Fibroblast of skin of scalp (primary cell): ENCODE data around the gene AQP5. TPM values are rescaled to one million over a fixed set of nuclear protein-coding genes. Genes with fewer than 3 reads are reported as not detected.
A peak's percentile ranks its signal among the peaks of the same experiment; 100 is the strongest.

Experiments
- DNase-seq: peaks from one replicate; pipeline ENCODE4 v3.0.0-alpha.2; 2013
- polyA plus RNA-seq, 2 experiments: library from polyadenylated mRNA; unstranded; fragments of 120-200 nt; gene quantifications; one replicate each; pipeline ENCODE4 v1.2.1, GENCODE V29; 2013; ENCODE audit not compliant: insufficient read length in 2 of 2

Gene AQP5
- polyA plus RNA-seq (2013, experiment 1 of 2; ENCODE audit: insufficient read length) = not detected
- not detected for polyA plus RNA-seq (2013, experiment 2 of 2; ENCODE audit: insufficient read length)

DNA sequence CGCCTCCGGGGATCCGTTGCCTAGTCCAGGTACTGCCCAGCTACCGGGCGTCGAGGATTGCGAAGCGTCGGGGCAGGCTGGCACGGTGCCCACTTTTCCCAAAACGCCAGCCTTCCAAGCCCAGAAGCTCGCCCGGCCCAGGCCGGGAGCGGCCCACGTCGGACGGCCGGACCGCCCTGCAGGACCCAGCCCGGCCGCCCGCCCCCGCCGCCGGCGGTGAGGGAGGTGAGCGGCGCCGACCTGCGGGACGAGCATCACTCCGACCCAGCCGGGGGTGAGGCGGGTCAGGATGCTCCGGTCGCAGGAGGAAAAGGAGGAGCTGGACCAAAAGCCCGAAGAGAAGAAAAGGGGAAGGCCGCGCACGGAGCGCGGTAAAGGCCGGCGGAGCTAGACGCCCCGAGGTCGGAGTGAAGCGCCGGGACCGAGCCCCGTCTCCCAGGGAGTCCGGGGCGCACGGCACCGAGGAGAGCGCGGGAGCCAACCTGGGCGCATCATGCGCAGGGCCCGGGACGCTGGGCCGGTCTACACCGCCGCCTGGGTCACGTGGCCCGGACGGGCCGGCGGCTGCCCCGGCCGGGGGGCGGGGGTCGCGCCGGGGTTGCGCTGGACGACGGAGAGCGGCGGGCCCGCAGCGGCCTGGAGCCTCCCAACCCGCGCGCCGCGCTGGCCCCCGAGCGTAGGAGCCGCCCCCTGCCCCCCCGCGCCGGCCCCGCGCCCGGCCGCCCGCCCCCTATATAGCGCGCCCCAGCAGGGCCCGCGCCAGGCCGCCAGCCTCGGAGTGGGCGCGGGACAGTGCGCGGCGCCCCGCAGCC is at the start of gene AQP5:
AQP5 (plus strand) TSS at position 762 of the 812 bp plus-strand sequence. CDS start 146 bp downstream, outside the sequence.
- DNase-seq = no peak

DNA sequence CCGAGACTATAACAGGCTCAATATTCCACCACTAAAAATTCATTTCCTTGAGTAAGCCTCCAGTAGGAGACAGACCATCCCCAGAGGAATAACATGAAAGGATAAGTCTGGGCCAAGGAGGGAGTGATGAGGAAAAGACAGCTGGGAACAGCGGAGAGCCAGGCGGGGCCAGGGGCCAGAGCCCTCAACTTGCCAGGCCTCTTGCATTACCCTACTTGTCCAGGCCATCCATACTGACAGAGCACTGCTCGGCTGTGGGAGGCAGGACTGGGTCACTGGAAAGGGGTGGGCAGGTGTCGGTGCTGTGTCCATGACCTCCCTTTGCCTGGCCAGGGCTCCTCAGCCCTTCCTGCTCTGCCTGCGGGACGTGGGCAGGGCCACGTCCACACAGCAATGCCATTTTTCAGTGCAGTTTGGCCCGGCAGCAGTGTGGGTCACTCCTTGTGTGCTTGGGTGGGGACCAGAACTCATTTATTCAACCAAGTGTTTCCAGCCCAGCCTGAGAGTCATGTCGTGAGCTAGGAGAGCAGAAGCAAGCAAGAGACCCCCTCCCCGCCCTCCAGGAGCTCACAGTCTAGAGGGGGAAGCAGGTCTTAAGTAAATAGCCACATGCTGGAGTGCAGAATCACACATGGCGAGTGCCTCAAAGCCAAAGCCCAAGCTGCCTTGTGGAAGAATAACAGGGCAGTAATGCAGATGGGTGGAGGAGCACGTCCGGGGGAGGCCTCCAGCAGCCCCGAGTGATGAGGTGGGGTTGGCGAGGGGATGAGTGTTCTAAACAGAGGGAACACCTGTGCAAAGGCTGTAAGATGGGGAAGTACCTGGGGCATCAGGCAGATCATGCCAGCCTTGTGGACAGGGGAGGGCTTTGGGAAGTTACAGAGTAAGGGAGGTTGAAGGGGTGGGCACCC is 49.1 kb upstream of the AQP5 start:
- DNase-seq = no peak

- no peak for DNase-seq
These were observed 45.3 kb upstream of the AQP5 start for GRCh38 chr12:49916129-49916919.

DNA sequence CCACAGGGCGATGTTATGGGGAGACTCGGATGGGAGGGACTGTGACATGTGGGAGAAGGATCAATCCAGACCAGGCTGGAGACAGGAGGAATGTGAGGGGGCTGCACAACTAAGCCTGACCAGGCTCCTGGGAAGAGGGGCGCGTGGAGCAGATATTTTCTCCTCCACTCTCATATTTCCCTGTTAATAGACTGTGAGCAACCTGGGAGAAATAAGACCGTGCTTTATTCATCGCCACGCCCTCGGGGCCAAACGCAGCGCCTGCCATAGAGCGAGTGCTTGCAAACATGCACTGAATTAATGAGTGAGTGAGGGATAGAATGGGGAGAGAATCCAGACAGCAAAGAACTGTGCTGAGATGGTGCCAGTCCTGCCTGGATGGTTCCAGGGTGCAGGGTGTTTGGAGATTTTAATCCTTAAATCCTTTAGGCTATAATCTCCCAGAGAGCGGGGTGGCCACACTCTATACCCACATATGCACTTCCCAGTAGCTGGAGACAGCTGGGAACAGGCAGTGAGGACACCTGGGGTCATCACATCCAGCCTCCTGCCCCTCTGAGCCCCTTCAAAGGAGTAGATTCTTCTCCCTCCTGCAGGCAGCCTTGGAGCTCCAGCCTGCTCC is 44.4 kb upstream of the AQP5 start:
- DNase-seq = no peak

- no peak for DNase-seq
These were observed 43.9 kb upstream of the AQP5 start for GRCh38 chr12:49917788-49918173.

GRCh38 chr12:49920241-49920914 is 41.3 kb upstream of the AQP5 start:
- DNase-seq = no peak

DNA sequence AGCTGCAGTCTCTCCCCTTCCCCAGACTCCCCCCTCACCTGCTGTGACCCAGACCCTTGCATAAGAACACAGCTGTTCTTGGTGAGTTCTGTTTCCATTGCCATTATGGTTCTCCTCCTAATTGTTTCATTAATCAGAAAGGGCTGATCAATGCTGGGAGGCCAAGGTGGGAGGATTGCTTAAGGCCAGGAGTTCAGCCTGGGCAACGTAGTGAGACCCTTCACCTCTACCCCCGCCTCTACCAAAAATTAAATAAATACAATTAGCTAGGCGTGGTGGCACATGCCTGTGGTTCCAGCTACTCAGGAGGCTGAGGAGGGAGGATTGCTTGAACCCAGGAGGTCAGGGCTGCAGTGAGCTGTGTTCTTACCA is 40.8 kb upstream of the AQP5 start:
- DNase-seq = no peak

DNA sequence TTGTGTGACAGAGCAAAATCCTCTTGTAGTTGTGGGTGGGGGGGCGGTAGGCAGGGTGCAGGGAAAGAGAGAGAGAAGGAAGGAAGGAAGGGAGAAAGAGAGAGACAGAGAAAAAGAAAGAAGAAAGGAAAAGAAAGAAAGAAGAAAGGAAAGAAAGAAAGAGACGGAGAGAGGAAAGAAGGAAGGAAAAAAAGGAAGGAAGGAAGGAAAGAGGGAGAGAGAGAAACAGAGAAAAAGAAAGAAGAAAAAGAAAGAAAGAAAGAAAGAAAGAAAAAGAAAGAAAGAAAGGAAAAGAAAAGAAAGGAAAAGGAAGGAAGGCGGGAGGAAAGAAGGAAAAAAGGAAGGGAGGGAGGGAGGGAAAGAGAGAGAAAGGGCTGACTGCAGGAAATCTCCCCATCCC is 40.4 kb upstream of the AQP5 start:
- no peak for DNase-seq

- DNase-seq = no peak
These were observed 39.7 kb upstream of the AQP5 start for GRCh38 chr12:49921936-49922335.

DNA sequence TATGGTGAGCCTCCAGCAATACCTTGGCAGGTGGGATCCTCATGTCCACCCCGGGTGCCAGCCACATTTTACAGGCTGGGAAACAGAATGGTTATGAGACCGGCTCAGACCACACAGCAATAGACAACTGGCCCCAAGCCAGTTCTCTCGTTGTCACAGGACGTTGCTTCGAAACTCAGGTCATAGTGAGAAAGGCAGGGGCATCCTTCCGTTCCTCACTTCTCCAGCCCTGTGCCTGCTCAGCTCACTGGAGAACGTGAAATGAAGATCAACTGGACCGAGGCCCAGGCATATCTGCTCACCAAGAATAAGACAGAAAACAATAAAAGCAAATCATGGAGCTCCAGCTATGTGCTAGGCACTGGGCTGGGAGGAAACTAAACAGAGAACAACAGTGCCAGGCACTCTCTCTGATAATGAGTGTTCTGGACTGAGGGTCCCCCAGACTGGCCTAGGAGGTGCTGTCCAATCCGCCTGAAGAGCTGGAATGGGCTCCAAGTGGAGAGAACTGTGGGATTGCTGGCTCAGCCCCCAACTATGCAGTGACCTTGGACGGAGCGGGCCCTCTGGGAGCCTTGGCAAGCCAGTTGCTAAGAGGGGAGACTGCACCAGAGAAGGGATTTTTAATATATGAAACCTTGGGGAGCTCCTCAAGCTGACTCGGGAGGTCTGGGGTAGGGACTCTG is 39.2 kb upstream of the AQP5 start:
- no peak for DNase-seq

GRCh38 chr12:49923035-49923644 is 38.5 kb upstream of the AQP5 start:
- DNase-seq = no peak

DNA sequence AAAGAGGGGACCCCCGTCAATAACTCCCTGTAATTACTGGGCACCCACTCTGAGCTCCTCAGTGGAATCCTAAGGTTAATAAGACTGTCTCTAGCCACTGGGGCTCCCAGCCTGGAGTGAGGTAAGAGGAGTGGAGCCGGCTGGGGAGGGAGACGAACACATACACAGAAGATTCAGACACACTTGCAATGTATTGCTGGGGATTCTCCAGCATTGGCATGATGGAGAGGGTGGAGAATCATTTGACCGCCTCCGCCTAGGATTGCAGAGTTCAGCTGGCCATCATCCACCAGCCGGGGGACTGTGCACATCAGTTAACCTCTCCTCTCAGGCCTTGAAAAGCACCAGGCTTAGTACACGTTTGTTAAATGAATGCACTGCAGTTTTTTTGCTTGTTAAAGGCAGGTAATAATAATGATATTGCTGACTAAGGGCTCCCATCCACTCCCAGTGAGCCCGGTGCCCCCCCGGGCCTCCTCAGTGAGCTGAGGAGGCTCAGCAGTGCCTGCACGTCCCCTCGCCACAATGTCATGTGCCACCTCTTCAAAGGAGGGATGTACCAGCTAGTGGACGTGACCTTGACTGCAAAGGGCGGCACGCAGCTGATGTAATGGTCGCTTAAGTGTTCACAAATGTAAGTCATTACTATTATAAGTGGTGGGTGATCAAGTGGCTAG is 37.7 kb upstream of the AQP5 start:
- DNase-seq = no peak

DNA sequence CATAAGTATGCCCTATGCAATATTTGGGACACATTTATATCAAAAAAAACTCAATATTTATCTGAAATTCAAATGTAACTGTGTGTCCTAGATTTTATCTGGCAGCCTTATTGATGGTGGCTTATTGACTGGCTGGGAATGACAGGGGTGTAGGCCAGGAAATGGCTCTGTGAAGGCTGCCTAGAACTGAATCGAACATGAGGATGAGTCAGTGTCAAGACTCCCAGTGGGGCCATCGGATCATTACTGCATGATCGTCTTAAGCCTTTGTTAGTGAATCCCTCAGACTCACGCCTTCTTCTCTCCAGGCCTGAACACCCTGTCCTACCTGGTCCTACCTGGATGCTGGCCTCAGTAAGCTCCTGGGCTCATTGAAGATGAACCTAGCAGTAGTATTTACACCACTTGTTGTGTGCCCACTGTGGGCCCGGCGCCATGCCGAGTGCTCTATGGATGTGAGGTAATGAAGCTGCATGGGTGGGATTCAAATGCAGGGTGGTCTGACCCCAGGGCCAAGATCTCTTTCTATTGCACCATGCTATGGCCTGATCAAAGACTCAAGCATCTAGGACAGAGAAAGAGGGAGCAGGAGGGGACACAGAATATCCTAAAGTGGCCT is 36.9 kb upstream of the AQP5 start:
- no peak for DNase-seq

DNA sequence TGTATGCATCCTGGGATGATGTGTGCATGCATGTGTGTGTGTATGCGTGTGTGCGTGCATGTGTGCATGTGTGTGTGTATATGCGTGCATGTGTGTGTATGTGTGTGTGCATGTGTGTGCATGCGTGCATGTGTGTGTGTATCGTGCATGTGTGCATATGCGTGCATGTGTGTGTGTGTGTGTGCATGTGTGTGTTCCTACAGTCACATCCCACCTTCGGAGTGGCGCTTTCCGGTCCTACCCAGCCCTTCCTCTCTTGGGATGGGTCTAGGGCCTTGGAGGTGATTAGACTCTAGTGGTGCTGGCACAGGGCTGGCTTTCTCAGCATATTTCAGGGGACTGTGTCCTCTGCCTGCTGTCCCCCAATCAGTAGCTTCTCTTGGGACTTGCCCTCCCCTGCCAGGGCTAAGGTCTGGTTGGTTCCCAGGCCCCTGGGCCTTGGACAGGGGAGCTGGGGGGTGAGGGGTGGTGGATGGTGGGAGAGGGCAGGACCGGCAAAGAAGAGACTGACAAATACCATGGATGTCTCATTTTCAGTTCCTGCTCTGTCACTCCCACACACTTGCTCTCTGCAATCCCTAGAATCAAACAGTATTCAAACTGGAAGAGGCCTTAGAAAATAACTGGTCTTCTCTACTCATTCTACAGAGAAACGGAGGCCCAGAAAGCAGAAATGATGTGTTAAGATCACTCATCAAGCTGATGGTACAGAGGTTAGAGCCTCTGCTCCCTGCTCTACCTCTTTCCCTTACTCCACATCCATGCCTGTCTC is 36.1 kb upstream of the AQP5 start:
- DNase-seq = no peak

- no peak for DNase-seq
These were observed 33.2 kb upstream of the AQP5 start for GRCh38 chr12:49928471-49928870.

DNA sequence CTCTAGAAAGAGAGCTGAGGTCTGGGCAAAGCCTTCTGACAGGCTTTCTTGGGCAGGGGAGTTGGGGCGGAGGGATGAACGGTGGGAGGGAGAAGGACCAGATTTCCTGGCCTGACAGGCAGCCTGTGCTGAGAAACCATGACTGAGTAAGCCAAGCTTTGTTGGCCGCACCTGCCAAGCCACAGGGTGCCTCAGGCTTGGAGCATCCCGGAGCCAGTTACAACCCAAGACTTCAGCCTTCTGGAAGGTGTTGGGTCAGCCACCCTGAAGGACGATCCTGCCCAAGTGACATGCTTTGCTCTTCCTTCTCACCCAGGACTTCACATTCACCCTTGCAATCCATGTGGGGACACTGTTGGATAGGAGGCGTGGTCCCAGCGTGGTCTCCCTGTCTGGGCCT is 32.1 kb upstream of the AQP5 start:
- no peak for DNase-seq

DNA sequence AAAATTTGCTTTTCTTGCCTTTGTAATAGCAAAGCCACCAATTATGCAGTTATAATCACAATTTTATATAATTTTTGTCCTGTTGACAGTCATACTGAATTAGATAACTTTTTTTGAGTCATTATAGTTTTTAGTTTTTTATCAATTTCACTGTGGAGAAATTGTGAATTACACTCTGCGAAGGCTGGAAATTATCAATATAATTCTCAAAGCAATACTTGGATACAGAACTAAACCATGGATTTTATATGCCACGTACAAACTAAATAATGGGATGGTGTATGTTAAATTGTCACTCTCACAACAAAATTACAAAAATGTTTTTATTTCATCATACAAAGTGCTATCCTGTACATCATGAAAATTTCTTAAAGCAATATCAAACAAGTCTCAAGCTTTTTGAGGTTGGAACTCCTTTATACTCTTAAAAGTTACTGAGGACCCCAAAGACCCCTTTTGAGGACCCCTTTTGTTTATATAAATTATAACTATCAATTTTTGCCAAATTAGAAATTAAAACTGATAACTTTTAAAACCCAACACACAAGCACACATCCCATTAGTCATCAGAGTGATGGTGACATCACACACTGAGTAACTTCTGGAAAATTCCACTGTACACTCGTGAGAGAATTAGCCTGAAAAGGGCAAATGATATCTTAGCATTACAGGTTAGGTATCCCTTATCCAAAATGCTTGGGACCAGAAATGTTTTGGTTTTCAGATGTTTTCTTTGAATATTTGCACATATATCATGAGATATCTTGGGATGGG is 31.0 kb upstream of the AQP5 start:
- DNase-seq = peak; percentile 54

DNA sequence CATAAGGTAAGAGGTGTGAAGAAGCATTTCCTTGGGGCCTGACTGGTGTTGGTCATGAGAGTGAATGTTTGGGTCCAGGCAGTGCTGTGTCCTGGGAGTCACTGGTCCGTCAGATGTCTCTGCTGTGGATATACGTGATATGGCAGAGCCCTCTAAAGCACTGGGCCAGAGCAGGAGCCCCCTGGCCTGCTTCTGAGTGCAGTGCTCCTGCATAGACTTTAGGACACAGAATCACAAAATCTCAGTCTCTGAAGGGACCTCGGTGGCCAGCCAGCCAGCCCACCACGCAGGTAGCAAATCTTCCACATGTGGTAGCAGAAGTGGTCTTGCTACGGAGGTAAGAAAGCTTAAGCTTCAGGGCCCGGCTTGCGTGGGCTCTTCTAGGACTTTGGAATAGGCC is 29.6 kb upstream of the AQP5 start:
- no peak for DNase-seq
